ENCODE data around the gene ISX. TPM values are rescaled to one million over a fixed set of nuclear protein-coding genes. Genes with fewer than 3 reads are reported as not detected.

ISX gene
- total RNA-seq, 1 experiment from 2014 or later: not detected

GRCh38 chr22:35131525-35132000 is 65.6 kb downstream of the ISX start:
- Histone ChIP-seq H3K4me1 (ENCODE audit: insufficient read depth, low read length) (no peaks in the 10 kb centered on the region), H3K9ac (ENCODE audit: low read length) (no peak overlapping the region), H2AFZ (ENCODE audit: low read length) (no peak overlapping the region), H3K4me3 (ENCODE audit: low read length) (no peak overlapping the region), H3K79me2 (ENCODE audit: low read length) (no peaks in the 10 kb centered on the region), H4K20me1 (ENCODE audit: low read length) (no peaks in the 10 kb centered on the region), H3K27ac (ENCODE audit: low read length) (no peak overlapping the region), H3K9me2 (replicated peaks; ENCODE audit: low read length) (no peaks in the 10 kb centered on the region), H3K4me2 (ENCODE audit: low read length) (no peak overlapping the region), H3K9me3 (ENCODE audit: low read length) (no peaks in the 10 kb centered on the region), H3K27me3 (ENCODE audit: low read length) (peaks cover 18% of the 10 kb centered on the region; the same call in 1 of the 2 replicates), H3F3A (ENCODE audit: low read length, unreplicated experiment) (no peaks in the 10 kb centered on the region), H3K36me3 (ENCODE audit: low read depth, low read length) (no peaks in the 10 kb centered on the region)
- no peak for DNase-seq
- intact Hi-C loops (cut with micrococcal nuclease): no loop called here
- TF ChIP-seq CTCF (conservative IDR thresholded peaks at IDR 0.05; ENCODE audit: low read depth, low read length) (no peak), EZH2 (IDR thresholded peaks at IDR 0.05; ENCODE audit: low read length, unreplicated experiment) (no peak), EZH2phosphoT487 (IDR thresholded peaks at IDR 0.05; ENCODE audit: borderline replicate concordance, low read length) (no peak)
- ATAC-seq: no peak
- POLR2A ChIA-PET (ENCODE audit: unreplicated experiment): no interaction called here
- BruUV-seq (replicated peaks): no TSS peak
- CTCF ChIA-PET: interaction anchor here (0.5 kb wide), 1 partner anchor 10 kb away, joined by 5 read pairs; no protein-coding TSS in a partner anchor

- Histone ChIP-seq H4K20me1 (ENCODE audit: low read length) (no peaks in the 10 kb centered on the region), H3K79me2 (ENCODE audit: low read length) (no peaks in the 10 kb centered on the region), H3F3A (ENCODE audit: low read length, unreplicated experiment) (no peaks in the 10 kb centered on the region), H3K27me3 (ENCODE audit: low read length) (peaks cover 18% of the 10 kb centered on the region; the same call in 1 of the 2 replicates), H3K9ac (ENCODE audit: low read length) (no peak overlapping the region), H3K9me3 (ENCODE audit: low read length) (no peaks in the 10 kb centered on the region), H3K4me1 (ENCODE audit: insufficient read depth, low read length) (no peaks in the 10 kb centered on the region), H3K4me3 (ENCODE audit: low read length) (no peak overlapping the region), H2AFZ (ENCODE audit: low read length) (no peak overlapping the region), H3K36me3 (ENCODE audit: low read depth, low read length) (no peaks in the 10 kb centered on the region), H3K4me2 (ENCODE audit: low read length) (no peak overlapping the region), H3K9me2 (replicated peaks; ENCODE audit: low read length) (no peaks in the 10 kb centered on the region), H3K27ac (ENCODE audit: low read length) (no peak overlapping the region)
- ATAC-seq: no peak
- no peak for DNase-seq
- intact Hi-C loops (cut with micrococcal nuclease): no loop called here
- TF ChIP-seq EZH2 (IDR thresholded peaks at IDR 0.05; ENCODE audit: low read length, unreplicated experiment) (no peak), EZH2phosphoT487 (IDR thresholded peaks at IDR 0.05; ENCODE audit: borderline replicate concordance, low read length) (no peak), CTCF (conservative IDR thresholded peaks at IDR 0.05; ENCODE audit: low read depth, low read length) (no peak)
- POLR2A ChIA-PET (ENCODE audit: unreplicated experiment): no interaction called here
- BruUV-seq (replicated peaks): no TSS peak
- CTCF ChIA-PET: no interaction called here
Observed at GRCh38 chr22:35132568-35132967, 66.6 kb downstream of the ISX start.

GRCh38 chr22:35133702-35134380 is 67.9 kb downstream of the ISX start:
- no TSS peak for BruUV-seq (replicated peaks)

More at GRCh38 chr22:35133702-35134380, 67.9 kb downstream of the ISX start:
- H3K4me3 ChIP-seq (ENCODE audit: low read length): no peak overlapping the region
- no peak overlapping the region for H3K27ac ChIP-seq (ENCODE audit: low read length)
- no peaks in the 10 kb centered on the region for H3K9me2 ChIP-seq (replicated peaks; ENCODE audit: low read length)
- TF ChIP-seq EZH2 (IDR thresholded peaks at IDR 0.05; ENCODE audit: low read length, unreplicated experiment) (no peak), EZH2phosphoT487 (IDR thresholded peaks at IDR 0.05; ENCODE audit: borderline replicate concordance, low read length) (no peak)
- CTCF ChIA-PET: no interaction called here
- intact Hi-C loops (cut with micrococcal nuclease): no loop called here
- H3K79me2 ChIP-seq (ENCODE audit: low read length): no peaks in the 10 kb centered on the region
- H3K9me3 ChIP-seq (ENCODE audit: low read length): no peaks in the 10 kb centered on the region
- ATAC-seq: no peak
- no peaks in the 10 kb centered on the region for H4K20me1 ChIP-seq (ENCODE audit: low read length)
- H3K9ac ChIP-seq (ENCODE audit: low read length): no peak overlapping the region
- H3K36me3 ChIP-seq (ENCODE audit: low read depth, low read length): no peaks in the 10 kb centered on the region
- POLR2A ChIA-PET (ENCODE audit: unreplicated experiment): no interaction called here
- H3K4me1 ChIP-seq (ENCODE audit: insufficient read depth, low read length): no peaks in the 10 kb centered on the region
- no peak overlapping the region for H2AFZ ChIP-seq (ENCODE audit: low read length)
- DNase-seq: no peak
- H3F3A ChIP-seq (ENCODE audit: low read length, unreplicated experiment): no peaks in the 10 kb centered on the region
- H3K27me3 ChIP-seq (ENCODE audit: low read length): peaks cover 18% of the 10 kb centered on the region; the same call in 1 of the 2 replicates
- H3K4me2 ChIP-seq (ENCODE audit: low read length): no peak overlapping the region

Measured in PC-3 (cell line).